Islet precursor cell (in vitro differentiated cells): ENCODE results near the gene CDH20.

Source experiments
- DNase-seq: peaks from one replicate; pipeline ENCODE4 v3.0.0-alpha.2; 2018

CDH20 gene

DNA sequence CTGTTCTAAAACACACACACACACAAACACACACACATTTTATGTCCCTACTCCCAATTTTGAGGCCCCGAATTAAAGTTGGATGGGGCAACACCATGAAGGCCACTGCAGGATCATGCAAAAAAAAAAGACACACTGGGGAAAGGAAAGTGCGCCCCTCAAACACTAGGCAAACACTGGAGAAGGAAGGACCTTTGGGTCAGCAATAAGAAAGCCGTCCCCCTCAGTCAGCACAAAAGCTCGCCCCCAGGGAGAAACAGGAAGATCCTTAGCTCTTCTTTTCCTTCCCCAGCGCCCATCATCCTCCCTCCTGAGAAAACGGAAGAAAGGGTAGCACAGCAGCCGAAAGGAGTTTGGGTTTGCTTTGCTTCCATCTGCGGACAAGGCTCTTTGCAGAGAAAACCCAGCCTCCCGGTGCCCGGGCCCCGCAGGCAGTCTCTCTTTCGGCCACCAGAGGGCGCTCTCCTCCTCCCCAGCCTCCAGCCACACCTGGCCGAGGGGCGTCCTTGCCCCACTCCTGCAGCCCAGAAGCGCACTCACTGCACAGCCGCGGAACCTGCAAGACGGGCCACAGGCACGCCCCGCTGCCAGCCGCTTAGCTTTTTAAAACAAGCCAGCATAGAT lies 248.5 kb downstream of the CDH20 start:
- DNase-seq: peak; percentile 94

GRCh38 chr18:61582202-61582710 lies 249.0 kb downstream of the CDH20 start:
- DNase-seq: no peak

DNA sequence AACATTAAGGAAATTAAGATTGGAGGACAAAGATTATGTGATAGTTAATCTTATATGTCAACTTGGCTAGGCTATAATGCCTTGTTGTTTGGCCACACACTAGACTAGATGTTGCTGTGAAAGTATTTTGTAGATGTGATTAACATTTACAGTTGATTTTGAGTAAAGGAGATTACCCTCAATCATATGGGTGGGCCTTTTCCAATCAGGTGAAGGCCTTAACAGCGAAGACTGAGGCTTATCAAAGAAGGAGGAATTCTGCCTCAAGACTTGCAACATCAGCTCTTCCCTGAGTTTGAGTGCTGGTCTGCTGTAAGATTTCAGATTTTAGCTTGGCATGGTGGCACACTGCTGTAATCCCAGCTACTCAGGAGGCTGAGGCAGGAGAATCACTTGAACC lies 250.3 kb downstream of the CDH20 start:
- DNase-seq: no peak

DNA sequence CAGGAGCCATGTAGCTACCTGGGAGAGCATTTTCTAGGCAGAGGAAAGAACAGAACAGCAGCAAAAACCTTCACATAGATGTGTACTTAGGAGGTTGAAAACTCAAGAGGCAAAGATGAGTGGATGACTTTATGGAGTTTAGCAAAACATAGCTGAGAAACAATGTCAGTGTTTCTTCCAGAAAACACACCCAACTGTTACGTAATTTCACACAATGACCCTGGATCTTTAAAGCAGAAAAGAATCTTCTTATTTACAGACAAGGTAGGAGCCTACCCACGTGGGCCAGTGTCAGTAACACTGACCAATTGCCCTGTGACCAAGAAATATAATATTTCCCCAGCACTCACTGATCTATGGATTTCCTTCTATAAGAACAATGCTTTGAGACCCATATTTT lies 254.6 kb downstream of the CDH20 start:
- no peak for DNase-seq

- DNase-seq: no peak
These were observed 256.0 kb downstream of the CDH20 start for GRCh38 chr18:61589053-61589723.

DNA sequence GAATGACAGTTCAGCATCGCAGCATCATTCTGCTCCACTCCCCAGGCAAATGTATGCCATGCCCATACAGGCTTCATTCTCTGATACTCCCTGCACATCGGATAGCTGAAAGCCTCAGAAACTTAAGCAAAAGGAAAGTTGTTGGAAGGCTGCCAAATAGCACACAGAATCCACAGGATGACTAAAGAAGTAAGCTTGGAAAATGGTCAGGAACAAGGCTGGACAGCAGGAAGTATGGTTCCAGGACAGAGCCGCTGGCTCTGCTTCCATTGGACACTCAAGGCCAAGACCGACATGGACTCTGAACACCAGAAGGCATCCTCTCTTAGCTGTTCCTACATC lies 256.5 kb downstream of the CDH20 start:
- DNase-seq: no peak

DNA sequence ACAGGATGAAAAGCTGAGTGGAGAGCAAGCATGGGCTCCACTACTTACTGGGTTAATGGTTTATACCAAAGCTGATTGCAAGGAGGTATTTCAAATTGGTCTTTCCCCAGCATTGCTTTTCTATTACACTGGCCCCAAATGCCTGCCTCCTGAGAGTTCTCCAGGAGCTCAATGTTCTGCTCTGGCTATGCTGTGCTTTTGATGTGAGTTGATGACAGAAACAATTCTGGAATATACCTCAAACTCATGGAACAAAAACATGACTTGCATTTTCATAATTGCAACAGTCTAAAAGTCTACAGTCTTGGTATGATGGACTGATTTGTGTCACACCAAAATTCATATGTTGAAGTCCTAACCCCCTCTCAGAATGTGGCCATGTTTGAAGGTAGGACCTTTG lies 258.0 kb downstream of the CDH20 start:
- no peak for DNase-seq

DNA sequence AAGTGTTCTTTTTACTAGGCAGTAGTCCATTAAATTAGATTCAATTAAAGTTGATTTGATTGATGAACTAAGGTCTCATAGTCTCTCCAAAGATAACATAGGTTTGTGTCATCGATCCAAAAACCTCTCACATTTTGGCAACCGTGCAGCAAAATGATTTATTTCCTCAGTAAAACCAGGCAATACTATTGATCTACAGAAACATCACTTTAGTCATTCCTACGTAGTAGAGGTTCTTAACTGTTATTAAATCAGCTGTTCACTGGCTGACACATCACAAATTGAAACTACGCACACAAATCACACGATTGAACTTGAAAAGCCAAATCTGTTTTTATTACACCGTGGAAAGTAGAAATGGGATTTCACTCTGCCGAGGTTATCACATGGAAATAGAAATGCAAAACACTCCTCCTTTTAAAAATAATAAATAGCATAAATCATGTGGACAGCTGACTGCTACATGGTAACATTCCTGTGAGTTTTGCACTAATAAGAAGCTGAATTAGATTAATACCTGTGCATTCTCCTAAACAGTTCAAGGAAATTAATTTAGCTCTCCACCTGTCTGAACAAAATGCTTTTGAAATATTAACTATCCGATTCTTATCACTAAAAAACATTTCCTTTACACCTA lies 262.5 kb downstream of the CDH20 start:
- DNase-seq: no peak

DNA sequence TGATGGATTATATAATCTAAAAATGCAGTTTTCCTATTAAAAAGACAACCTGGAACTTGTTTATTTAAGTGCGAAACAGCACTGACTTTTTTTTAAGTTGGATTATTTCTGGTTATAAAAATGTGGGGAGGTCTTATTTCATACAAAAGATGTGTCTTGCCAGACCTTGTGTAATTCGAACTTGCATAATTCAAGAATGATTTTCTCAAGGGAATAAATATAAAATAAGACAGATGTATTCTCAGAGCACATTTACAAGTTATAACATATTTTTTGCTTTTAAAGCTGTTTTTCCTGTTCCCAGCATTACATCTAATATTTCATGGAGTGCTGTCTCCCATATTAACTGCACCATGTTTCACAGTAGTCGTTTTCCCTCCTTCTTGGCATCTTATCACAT lies 263.1 kb downstream of the CDH20 start:
- no peak for DNase-seq

GRCh38 chr18:61597316-61597715 lies 264.1 kb downstream of the CDH20 start:
- no peak for DNase-seq

DNA sequence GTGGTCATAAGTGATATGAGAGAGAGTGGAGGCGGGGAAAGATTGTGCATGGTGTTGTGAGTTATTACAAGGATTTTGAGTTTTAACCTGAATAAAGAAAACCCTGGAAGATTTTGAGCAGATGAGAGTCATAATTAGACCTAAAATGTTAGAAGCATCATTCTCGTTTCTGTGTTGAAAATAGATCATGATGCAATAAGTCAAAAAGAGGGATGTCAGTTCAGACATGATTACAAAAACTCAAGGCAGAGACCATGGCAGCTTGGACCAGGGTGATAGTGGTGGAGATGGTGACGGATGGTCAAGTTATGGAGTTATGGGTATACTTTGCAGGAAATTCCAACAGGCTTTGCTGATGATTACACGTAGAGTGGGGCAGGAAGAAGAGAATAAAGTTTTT lies 267.2 kb downstream of the CDH20 start:
- DNase-seq: no peak

DNA sequence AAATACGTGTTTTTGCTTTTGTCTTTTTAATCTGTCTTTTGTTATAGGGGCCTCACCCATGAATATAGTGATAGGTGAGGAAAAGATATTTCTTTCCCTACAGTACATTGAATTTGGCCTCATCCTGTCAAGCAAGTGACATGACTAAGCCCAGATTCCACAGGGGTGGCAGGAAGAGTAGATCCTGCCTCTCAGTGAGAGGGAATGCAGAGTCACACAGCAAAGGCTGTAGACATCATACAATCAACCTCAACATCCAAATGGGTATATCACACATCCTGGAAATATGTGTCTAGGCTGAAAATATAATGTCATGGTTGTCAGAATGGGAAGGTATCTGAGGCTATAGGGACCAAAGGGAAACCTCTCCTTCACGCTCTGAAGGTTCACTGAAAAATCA lies 269.6 kb downstream of the CDH20 start:
- no peak for DNase-seq
